WTC11 (cell line): ENCODE measurements around the gene PMF1. TPM values are rescaled to one million over a fixed set of nuclear protein-coding genes. Genes with fewer than 3 reads are reported as not detected.
A peak's percentile ranks its signal among the peaks of the same experiment; 100 is the strongest.

Experiments used
- ATAC-seq: fragments of 200-7000 bp; cut with Tn5 transposase; 2 replicates; pipeline ENCODE4 v1.10.0; 2021; ENCODE audit warnings: mild to moderate bottlenecking, moderate library complexity
- CTCF ChIA-PET: fragments of 300-600 bp; sonication (Branson Sonifier 250); formaldehyde crosslinking; loops from one replicate; lab custom pipeline; 2021; ENCODE audit warnings: antibody characterized with exemption; lab: Charles Lee
- POLR2A ChIA-PET: fragments of 350-600 bp; sonication (Branson Sonifier 250); formaldehyde crosslinking; loops from one replicate; lab custom pipeline; 2021; ENCODE audit warnings: antibody characterized with exemption; lab: Charles Lee
- DNase-seq: peaks from one replicate; pipeline ENCODE4 v3.0.0; 2021; ENCODE audit warnings: low spot score
- H3K27ac Mint-ChIP-seq: 2 replicates; pipeline ENCODE4 v1.8.0; 2021; ENCODE audit warnings: mixed read lengths
- H3K27me3 Mint-ChIP-seq: 2 replicates; pipeline ENCODE4 v1.8.0; 2021; ENCODE audit warnings: low read depth, mild to moderate bottlenecking, moderate library complexity, mixed read lengths
- H3K36me3 Mint-ChIP-seq: 2 replicates; pipeline ENCODE4 v1.8.0; 2021; ENCODE audit warnings: mixed read lengths
- H3K4me1 Mint-ChIP-seq: 2 replicates; pipeline ENCODE4 v1.8.0; 2022; ENCODE audit warnings: mixed read lengths
- H3K4me3 Mint-ChIP-seq: 2 replicates; pipeline ENCODE4 v1.8.0; 2021; ENCODE audit warnings: mild to moderate bottlenecking, moderate library complexity, mixed read lengths
- H3K9me3 Mint-ChIP-seq: 2 replicates; pipeline ENCODE4 v1.8.0; 2021; ENCODE audit warnings: mixed read lengths
- CBFB ChIP-seq: sonication (generic); formaldehyde crosslinking; IDR thresholded peaks from 2 replicates; pipeline ENCODE4 v1.8.1; 2022; ENCODE audit warnings: mild to moderate bottlenecking, low read depth, missing genetic modification reagents
- ERG ChIP-seq: fragments of 250-450 bp; sonication (Bioruptor Pico); IDR thresholded peaks from 2 replicates; pipeline ENCODE4 v1.8.0; 2021; ENCODE audit warnings: mild to moderate bottlenecking
- JAZF1 ChIP-seq: fragments of 250-450 bp; sonication (Bioruptor Pico); IDR thresholded peaks from 2 replicates; pipeline ENCODE4 v1.9.0; 2021; ENCODE audit warnings: moderate library complexity, mild to moderate bottlenecking, inconsistent platforms
- MXD4 ChIP-seq: fragments of 250-450 bp; sonication (Bioruptor Pico); IDR thresholded peaks from 2 replicates; pipeline ENCODE4 v1.8.0; 2021; ENCODE audit warnings: mild to moderate bottlenecking, moderate library complexity, borderline replicate concordance
- NFE2L1 ChIP-seq: sonication (generic); formaldehyde crosslinking; IDR thresholded peaks from 2 replicates; pipeline ENCODE4 v1.8.1; 2023; ENCODE audit warnings: missing genetic modification reagents
- SMAD4 ChIP-seq: sonication (generic); formaldehyde crosslinking; IDR thresholded peaks from 2 replicates; pipeline ENCODE4 v1.8.0; 2022; ENCODE audit warnings: mild to moderate bottlenecking, missing genetic modification reagents
- TCF7 ChIP-seq: sonication (generic); formaldehyde crosslinking; IDR thresholded peaks from 2 replicates; pipeline ENCODE4 v1.8.0; 2022; ENCODE audit warnings: mild to moderate bottlenecking, low read depth, missing genetic modification reagents, moderate library complexity
- total RNA-seq: library from RNA; stranded (reverse); gene quantifications from 3 replicates; pipeline ENCODE4 v1.2.3, GENCODE V29; 2021
- TF ChIP-seq, protein P1 (sequence below): sonication (generic); formaldehyde crosslinking; IDR thresholded peaks from 2 replicates; pipeline ENCODE4 v1.8.0; 2022; ENCODE audit warnings: missing genetic modification reagents
- TF ChIP-seq, protein P2 (sequence below): sonication (generic); formaldehyde crosslinking; IDR thresholded peaks from 2 replicates; pipeline ENCODE4 v1.8.0; 2022; ENCODE audit warnings: mild to moderate bottlenecking, missing genetic modification reagents
- TF ChIP-seq, protein P3 (sequence below): sonication (generic); formaldehyde crosslinking; IDR thresholded peaks from 2 replicates; pipeline ENCODE4 v1.8.0; 2023; ENCODE audit warnings: missing genetic modification reagents
- TF ChIP-seq, protein P4 (sequence below): sonication (generic); formaldehyde crosslinking; IDR thresholded peaks from 2 replicates; pipeline ENCODE4 v1.8.0; 2023; ENCODE audit warnings: missing genetic modification reagents, mild to moderate bottlenecking, borderline replicate concordance

PMF1 gene
- total RNA-seq, 1 experiment from 2014 or later = 129 TPM

GRCh38 chr1:156172696-156173470 lies 39.9 kb upstream of the PMF1 start (continued):
- TF ChIP-seq, protein P1, sequence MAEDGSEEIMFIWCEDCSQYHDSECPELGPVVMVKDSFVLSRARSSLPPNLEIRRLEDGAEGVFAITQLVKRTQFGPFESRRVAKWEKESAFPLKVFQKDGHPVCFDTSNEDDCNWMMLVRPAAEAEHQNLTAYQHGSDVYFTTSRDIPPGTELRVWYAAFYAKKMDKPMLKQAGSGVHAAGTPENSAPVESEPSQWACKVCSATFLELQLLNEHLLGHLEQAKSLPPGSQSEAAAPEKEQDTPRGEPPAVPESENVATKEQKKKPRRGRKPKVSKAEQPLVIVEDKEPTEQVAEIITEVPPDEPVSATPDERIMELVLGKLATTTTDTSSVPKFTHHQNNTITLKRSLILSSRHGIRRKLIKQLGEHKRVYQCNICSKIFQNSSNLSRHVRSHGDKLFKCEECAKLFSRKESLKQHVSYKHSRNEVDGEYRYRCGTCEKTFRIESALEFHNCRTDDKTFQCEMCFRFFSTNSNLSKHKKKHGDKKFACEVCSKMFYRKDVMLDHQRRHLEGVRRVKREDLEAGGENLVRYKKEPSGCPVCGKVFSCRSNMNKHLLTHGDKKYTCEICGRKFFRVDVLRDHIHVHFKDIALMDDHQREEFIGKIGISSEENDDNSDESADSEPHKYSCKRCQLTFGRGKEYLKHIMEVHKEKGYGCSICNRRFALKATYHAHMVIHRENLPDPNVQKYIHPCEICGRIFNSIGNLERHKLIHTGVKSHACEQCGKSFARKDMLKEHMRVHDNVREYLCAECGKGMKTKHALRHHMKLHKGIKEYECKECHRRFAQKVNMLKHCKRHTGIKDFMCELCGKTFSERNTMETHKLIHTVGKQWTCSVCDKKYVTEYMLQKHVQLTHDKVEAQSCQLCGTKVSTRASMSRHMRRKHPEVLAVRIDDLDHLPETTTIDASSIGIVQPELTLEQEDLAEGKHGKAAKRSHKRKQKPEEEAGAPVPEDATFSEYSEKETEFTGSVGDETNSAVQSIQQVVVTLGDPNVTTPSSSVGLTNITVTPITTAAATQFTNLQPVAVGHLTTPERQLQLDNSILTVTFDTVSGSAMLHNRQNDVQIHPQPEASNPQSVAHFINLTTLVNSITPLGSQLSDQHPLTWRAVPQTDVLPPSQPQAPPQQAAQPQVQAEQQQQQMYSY (CRISPR knock-in tag) = no peak
- TF ChIP-seq TCF7 (CRISPR knock-in tag) = no peak
- TF ChIP-seq MXD4 (CRISPR knock-in tag) = no peak

- Mint-ChIP-seq H3K27ac (no peak overlapping the region), H3K36me3 (no peaks in the 10 kb centered on the region), H3K27me3 (no peaks in the 10 kb centered on the region), H3K4me1 (peaks cover 50% of the 10 kb centered on the region), H3K9me3 (no peaks in the 10 kb centered on the region), H3K4me3 (no peak overlapping the region)
- CTCF ChIA-PET = interaction anchor here (0.5 to 2.6 kb wide), 3 partner anchors 35 to 1002 kb away, joined by 3 to 8 read pairs (median 4); no protein-coding TSS in a partner anchor
- ATAC-seq = no peak
- POLR2A ChIA-PET = no interaction called here
- no peak for DNase-seq
- no peak for TF ChIP-seq JAZF1 (CRISPR knock-in tag)
- TF ChIP-seq CBFB (CRISPR knock-in tag) = no peak
- TF ChIP-seq, protein P2, sequence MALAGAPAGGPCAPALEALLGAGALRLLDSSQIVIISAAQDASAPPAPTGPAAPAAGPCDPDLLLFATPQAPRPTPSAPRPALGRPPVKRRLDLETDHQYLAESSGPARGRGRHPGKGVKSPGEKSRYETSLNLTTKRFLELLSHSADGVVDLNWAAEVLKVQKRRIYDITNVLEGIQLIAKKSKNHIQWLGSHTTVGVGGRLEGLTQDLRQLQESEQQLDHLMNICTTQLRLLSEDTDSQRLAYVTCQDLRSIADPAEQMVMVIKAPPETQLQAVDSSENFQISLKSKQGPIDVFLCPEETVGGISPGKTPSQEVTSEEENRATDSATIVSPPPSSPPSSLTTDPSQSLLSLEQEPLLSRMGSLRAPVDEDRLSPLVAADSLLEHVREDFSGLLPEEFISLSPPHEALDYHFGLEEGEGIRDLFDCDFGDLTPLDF (CRISPR knock-in tag) = no peak
- TF ChIP-seq, protein P3, sequence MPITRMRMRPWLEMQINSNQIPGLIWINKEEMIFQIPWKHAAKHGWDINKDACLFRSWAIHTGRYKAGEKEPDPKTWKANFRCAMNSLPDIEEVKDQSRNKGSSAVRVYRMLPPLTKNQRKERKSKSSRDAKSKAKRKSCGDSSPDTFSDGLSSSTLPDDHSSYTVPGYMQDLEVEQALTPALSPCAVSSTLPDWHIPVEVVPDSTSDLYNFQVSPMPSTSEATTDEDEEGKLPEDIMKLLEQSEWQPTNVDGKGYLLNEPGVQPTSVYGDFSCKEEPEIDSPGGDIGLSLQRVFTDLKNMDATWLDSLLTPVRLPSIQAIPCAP = no peak
Observed at GRCh38 chr1:156176610-156177210, 36.1 kb upstream of the PMF1 start.

- ChIA-PET POLR2A (interaction anchor here (0.5 to 0.7 kb wide), 3 partner anchors 35 to 201 kb away, joined by 3 to 7 read pairs (median 3); no protein-coding TSS in a partner anchor), CTCF (interaction anchor here (0.6 to 2.6 kb wide), 4 partner anchors 17 to 78 kb away, joined by 3 to 13 read pairs (median 6); no protein-coding TSS in a partner anchor)
- DNase-seq = no peak
- Mint-ChIP-seq H3K4me3 (no peak overlapping the region), H3K27ac (peak overlapping the region; percentile 57), H3K36me3 (no peaks in the 10 kb centered on the region), H3K27me3 (no peaks in the 10 kb centered on the region)
- no peak for TF ChIP-seq ERG (CRISPR knock-in tag)
- TF ChIP-seq, protein P4, sequence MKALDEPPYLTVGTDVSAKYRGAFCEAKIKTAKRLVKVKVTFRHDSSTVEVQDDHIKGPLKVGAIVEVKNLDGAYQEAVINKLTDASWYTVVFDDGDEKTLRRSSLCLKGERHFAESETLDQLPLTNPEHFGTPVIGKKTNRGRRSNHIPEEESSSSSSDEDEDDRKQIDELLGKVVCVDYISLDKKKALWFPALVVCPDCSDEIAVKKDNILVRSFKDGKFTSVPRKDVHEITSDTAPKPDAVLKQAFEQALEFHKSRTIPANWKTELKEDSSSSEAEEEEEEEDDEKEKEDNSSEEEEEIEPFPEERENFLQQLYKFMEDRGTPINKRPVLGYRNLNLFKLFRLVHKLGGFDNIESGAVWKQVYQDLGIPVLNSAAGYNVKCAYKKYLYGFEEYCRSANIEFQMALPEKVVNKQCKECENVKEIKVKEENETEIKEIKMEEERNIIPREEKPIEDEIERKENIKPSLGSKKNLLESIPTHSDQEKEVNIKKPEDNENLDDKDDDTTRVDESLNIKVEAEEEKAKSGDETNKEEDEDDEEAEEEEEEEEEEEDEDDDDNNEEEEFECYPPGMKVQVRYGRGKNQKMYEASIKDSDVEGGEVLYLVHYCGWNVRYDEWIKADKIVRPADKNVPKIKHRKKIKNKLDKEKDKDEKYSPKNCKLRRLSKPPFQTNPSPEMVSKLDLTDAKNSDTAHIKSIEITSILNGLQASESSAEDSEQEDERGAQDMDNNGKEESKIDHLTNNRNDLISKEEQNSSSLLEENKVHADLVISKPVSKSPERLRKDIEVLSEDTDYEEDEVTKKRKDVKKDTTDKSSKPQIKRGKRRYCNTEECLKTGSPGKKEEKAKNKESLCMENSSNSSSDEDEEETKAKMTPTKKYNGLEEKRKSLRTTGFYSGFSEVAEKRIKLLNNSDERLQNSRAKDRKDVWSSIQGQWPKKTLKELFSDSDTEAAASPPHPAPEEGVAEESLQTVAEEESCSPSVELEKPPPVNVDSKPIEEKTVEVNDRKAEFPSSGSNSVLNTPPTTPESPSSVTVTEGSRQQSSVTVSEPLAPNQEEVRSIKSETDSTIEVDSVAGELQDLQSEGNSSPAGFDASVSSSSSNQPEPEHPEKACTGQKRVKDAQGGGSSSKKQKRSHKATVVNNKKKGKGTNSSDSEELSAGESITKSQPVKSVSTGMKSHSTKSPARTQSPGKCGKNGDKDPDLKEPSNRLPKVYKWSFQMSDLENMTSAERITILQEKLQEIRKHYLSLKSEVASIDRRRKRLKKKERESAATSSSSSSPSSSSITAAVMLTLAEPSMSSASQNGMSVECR (CRISPR knock-in tag) = no peak
- TF ChIP-seq SMAD4 (CRISPR knock-in tag) = no peak
- 0 out of 2 replicates have a peak, but pooled peaks have one; percentile 12 for TF ChIP-seq NFE2L1 (CRISPR knock-in tag)
- TF ChIP-seq, all 79 proteins: peak for 1
- H3K4me1 Mint-ChIP-seq = peaks cover 49% of the 10 kb centered on the region
- ATAC-seq = no peak
- no peaks in the 10 kb centered on the region for H3K9me3 Mint-ChIP-seq
Observed at GRCh38 chr1:156177919-156178654, 34.7 kb upstream of the PMF1 start.
